WTC11 (cell line): Measurements from ENCODE around the gene GLUD1.
"Not testable (repeated sequence)": the region's sequence is repeated elsewhere in the genome, so short reads cannot be mapped to it uniquely, and the experiment has no call there.

Experiments
- CREB1 ChIP-seq: sonication (generic); formaldehyde crosslinking; IDR thresholded peaks from 2 replicates; pipeline ENCODE4 v1.8.0; 2023; ENCODE audit warnings: mild to moderate bottlenecking, missing genetic modification reagents
- JUN ChIP-seq: sonication (generic); formaldehyde crosslinking; IDR thresholded peaks from 2 replicates; pipeline ENCODE4 v1.8.0; 2023; ENCODE audit warnings: mild to moderate bottlenecking, missing genetic modification reagents
- MAX ChIP-seq: sonication (generic); formaldehyde crosslinking; IDR thresholded peaks from 2 replicates; pipeline ENCODE4 v1.8.0; 2022; ENCODE audit warnings: mild to moderate bottlenecking, missing genetic modification reagents
- TCF7 ChIP-seq: sonication (generic); formaldehyde crosslinking; IDR thresholded peaks from 2 replicates; pipeline ENCODE4 v1.8.0; 2022; ENCODE audit warnings: mild to moderate bottlenecking, low read depth, missing genetic modification reagents, moderate library complexity
- TF ChIP-seq, protein P1 (sequence below): sonication (generic); formaldehyde crosslinking; IDR thresholded peaks from 2 replicates; pipeline ENCODE4 v1.8.1; 2022; ENCODE audit warnings: low read depth, missing genetic modification reagents, borderline replicate concordance
- TF ChIP-seq, protein P2 (sequence below): sonication (generic); formaldehyde crosslinking; conservative IDR thresholded peaks from 2 replicates; pipeline ENCODE4 v1.8.1; 2022; ENCODE audit warnings: mild to moderate bottlenecking, missing genetic modification reagents
- TF ChIP-seq, protein P3 (sequence below): fragments of 200-600 bp; IDR thresholded peaks from 2 replicates; pipeline ENCODE4 v1.8.0; 2022; ENCODE audit warnings: antibody characterized with exemption

GRCh38 chr10:87013528-87013927 is 81.1 kb downstream of the GLUD1 start:
- not testable (repeated sequence) for TF ChIP-seq JUN (CRISPR knock-in tag); CREB1; MAX (CRISPR knock-in tag); TCF7 (CRISPR knock-in tag)
- TF ChIP-seq, protein P1, sequence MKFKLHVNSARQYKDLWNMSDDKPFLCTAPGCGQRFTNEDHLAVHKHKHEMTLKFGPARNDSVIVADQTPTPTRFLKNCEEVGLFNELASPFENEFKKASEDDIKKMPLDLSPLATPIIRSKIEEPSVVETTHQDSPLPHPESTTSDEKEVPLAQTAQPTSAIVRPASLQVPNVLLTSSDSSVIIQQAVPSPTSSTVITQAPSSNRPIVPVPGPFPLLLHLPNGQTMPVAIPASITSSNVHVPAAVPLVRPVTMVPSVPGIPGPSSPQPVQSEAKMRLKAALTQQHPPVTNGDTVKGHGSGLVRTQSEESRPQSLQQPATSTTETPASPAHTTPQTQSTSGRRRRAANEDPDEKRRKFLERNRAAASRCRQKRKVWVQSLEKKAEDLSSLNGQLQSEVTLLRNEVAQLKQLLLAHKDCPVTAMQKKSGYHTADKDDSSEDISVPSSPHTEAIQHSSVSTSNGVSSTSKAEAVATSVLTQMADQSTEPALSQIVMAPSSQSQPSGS (CRISPR knock-in tag): not testable (repeated sequence)
- TF ChIP-seq, protein P2, sequence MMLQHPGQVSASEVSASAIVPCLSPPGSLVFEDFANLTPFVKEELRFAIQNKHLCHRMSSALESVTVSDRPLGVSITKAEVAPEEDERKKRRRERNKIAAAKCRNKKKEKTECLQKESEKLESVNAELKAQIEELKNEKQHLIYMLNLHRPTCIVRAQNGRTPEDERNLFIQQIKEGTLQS: not testable (repeated sequence)
- TF ChIP-seq, protein P3, sequence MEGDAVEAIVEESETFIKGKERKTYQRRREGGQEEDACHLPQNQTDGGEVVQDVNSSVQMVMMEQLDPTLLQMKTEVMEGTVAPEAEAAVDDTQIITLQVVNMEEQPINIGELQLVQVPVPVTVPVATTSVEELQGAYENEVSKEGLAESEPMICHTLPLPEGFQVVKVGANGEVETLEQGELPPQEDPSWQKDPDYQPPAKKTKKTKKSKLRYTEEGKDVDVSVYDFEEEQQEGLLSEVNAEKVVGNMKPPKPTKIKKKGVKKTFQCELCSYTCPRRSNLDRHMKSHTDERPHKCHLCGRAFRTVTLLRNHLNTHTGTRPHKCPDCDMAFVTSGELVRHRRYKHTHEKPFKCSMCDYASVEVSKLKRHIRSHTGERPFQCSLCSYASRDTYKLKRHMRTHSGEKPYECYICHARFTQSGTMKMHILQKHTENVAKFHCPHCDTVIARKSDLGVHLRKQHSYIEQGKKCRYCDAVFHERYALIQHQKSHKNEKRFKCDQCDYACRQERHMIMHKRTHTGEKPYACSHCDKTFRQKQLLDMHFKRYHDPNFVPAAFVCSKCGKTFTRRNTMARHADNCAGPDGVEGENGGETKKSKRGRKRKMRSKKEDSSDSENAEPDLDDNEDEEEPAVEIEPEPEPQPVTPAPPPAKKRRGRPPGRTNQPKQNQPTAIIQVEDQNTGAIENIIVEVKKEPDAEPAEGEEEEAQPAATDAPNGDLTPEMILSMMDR: not testable (repeated sequence)
